ENCODE data around the gene SP2. TPM values are rescaled to one million over a fixed set of nuclear protein-coding genes. Genes with fewer than 3 reads are reported as not detected.

Gene SP2
- total and polyA plus RNA-seq, 2 donors (not counting 1 experiment from before 2014, with no cell fraction given) = 25.4 to 32.5 TPM

DNA sequence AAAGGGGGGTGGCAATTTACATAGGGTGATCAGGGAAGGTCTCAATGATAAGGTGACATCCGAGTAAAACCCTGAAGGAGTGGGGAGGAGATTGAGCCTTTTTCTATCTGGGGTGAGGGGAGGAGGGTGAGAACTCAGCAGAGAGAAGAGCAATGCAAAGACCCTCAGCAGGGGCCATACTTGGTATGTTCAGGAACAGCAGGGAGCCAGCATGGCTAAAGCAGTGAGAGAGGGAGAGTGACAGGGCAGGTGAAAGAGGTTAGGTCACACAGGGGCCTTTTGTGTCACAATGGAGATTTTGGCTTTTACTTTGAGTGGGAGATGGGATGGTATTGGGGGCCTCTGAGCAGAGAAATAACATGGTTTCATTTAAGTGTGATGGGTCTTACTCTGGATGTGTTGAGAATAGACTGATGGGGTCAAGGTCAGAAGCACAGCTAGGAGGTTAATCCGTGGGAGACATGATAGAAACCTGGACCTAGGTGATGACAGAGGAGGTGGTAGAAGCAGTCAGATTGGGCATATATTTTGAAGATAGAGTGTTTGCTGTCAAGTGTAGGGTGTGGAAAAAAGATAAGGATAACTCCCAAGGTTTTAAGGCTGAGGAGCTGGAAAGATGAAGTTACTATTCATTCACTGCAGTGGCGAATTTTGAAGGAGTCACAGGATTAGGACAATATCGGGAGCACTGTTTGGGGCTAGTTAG is 6.2 kb downstream of the SP2 start:
- Mint-ChIP-seq H3K27ac (no peak overlapping the region), H3K4me3 (no peak overlapping the region), H3K9me3 (ENCODE audit: insufficient read depth) (no peaks in the 10 kb centered on the region), H3K4me1 (peaks cover 45% of the 10 kb centered on the region), H3K27me3 (no peaks in the 10 kb centered on the region)
- Histone ChIP-seq H3K9ac (ENCODE audit: low read length) (no peak overlapping the region), H3K9me3 (ENCODE audit: control extremely low read depth in 1 of 3, control insufficient read depth in 2 of 3, insufficient read depth in 1 of 3, low read length in 2 of 3) (no peaks in the 10 kb centered on the region), H4K20me1 (ENCODE audit: control insufficient read depth, insufficient read depth, low read length, poor library complexity, severe bottlenecking) (peaks cover 73% of the 10 kb centered on the region), H3K4me3 (ENCODE audit: control extremely low read depth in 1 of 5, extremely low read depth in 1 of 5, insufficient read depth in 1 of 5, low read depth in 2 of 5, low read length in 4 of 5) (no peak overlapping the region), H3K79me2 (ENCODE audit: control insufficient read depth, insufficient read depth, low read length) (peaks cover 98% of the 10 kb centered on the region), H3K27ac (ENCODE audit: low read length in 2 of 2) (no peak overlapping the region), H3K4me2 (replicated peaks; ENCODE audit: low read depth, low read length, poor library complexity, severe bottlenecking) (no peak overlapping the region), H3K36me3 (replicated peaks in 1 of 2; ENCODE audit: control extremely low read depth in 1 of 2, control insufficient read depth in 1 of 2, extremely low read depth in 1 of 2, insufficient read depth in 2 of 2, low read length in 1 of 2) (peaks cover 0 to 28% of the 10 kb centered on the region in 2 experiments), H3K27me3 (replicated peaks in 1 of 4; ENCODE audit: control extremely low read depth in 1 of 4, control insufficient read depth in 3 of 4, insufficient read depth in 4 of 4, low read length in 3 of 4) (no peaks in the 10 kb centered on the region), H2AFZ (ENCODE audit: insufficient read depth, low read depth, low read length, poor library complexity, severe bottlenecking) (no peak overlapping the region), H3K4me1 (ENCODE audit: control insufficient read depth in 2 of 2, insufficient read depth in 2 of 2, low read length in 2 of 2) (peaks cover 3 to 5% of the 10 kb centered on the region in 2 donors)
- POLR2A ChIA-PET = no interaction called here
- 92% methylated on average over 4 of the region's 4 CpGs for WGBS (ENCODE audit: insufficient coverage)
- no peak for ATAC-seq (ENCODE audit: low read depth)
- no peak for TF ChIP-seq EZH2 (IDR thresholded peaks at IDR 0.05; ENCODE audit: borderline replicate concordance, insufficient read depth, low read depth, low read length, poor library complexity, severe bottlenecking)
- TF ChIP-seq, protein P1, sequence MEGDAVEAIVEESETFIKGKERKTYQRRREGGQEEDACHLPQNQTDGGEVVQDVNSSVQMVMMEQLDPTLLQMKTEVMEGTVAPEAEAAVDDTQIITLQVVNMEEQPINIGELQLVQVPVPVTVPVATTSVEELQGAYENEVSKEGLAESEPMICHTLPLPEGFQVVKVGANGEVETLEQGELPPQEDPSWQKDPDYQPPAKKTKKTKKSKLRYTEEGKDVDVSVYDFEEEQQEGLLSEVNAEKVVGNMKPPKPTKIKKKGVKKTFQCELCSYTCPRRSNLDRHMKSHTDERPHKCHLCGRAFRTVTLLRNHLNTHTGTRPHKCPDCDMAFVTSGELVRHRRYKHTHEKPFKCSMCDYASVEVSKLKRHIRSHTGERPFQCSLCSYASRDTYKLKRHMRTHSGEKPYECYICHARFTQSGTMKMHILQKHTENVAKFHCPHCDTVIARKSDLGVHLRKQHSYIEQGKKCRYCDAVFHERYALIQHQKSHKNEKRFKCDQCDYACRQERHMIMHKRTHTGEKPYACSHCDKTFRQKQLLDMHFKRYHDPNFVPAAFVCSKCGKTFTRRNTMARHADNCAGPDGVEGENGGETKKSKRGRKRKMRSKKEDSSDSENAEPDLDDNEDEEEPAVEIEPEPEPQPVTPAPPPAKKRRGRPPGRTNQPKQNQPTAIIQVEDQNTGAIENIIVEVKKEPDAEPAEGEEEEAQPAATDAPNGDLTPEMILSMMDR (IDR thresholded peaks at IDR 0.05) = no peak
- intact Hi-C loops (cut with micrococcal nuclease) = no loop called here
- no peak for DNase-seq
- CTCF ChIA-PET = interaction anchor here (0.8 to 1.4 kb wide), 3 partner anchors 45 to 70 kb away, joined by 3 to 7 read pairs (median 3); no protein-coding TSS in a partner anchor

DNA sequence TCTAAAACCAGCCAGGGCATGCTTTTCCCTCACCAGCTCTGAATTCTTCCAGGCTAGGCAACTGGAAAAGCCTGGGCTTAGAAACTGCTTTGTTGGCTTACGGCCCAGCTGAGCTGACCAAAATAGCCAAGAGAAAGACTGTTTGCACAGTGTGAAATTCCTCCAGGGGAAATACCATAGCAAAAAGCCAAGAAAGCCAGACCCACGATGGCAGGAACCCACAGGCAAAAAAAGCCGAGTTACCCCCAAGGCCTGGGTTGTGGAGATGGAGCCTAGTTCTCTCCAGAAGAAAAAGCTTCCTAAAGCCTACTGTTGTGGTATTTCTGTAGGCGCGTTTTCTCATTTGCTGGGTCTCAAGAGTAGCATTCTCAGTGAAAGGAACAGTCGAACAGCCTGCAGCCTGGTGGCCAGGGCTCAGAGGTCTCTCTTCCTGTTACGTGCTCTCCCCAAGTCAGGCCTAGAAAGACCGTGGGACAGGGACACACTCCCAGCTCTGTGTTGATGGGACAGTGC is 9.2 kb downstream of the SP2 start:
- no peaks in the 10 kb centered on the region for H3K27me3 Mint-ChIP-seq
- ChIA-PET CTCF (interaction anchor here (0.5 kb wide), 1 partner anchor 114 kb away, joined by 3 read pairs; no protein-coding TSS in a partner anchor), POLR2A (interaction anchor here (0.6 to 1.5 kb wide), 2 partner anchors 10 kb away, joined by 3 to 8 read pairs; no protein-coding TSS in a partner anchor)
- H3K27ac Mint-ChIP-seq = no peak overlapping the region
- WGBS (ENCODE audit: insufficient coverage) = 92% methylated on average over 8 of the region's 8 CpGs
- H3K36me3 ChIP-seq (replicated peaks in 1 of 2; ENCODE audit: control extremely low read depth in 1 of 2, control insufficient read depth in 1 of 2, extremely low read depth in 1 of 2, insufficient read depth in 2 of 2, low read length in 1 of 2) = peaks cover 0 to 22% of the 10 kb centered on the region in 2 experiments
- no peak overlapping the region for H3K9ac ChIP-seq (ENCODE audit: low read length)
- H2AFZ ChIP-seq (ENCODE audit: insufficient read depth, low read depth, low read length, poor library complexity, severe bottlenecking) = no peak overlapping the region
- DNase-seq = no peak
- no peak overlapping the region for H3K4me3 Mint-ChIP-seq
- H3K4me2 ChIP-seq (replicated peaks; ENCODE audit: low read depth, low read length, poor library complexity, severe bottlenecking) = no peak overlapping the region
- no peaks in the 10 kb centered on the region for H3K9me3 Mint-ChIP-seq (ENCODE audit: insufficient read depth)
- ATAC-seq (ENCODE audit: low read depth) = no peak
- H3K79me2 ChIP-seq (ENCODE audit: control insufficient read depth, insufficient read depth, low read length) = peaks cover 91% of the 10 kb centered on the region
- H3K4me3 ChIP-seq (ENCODE audit: control extremely low read depth in 1 of 5, extremely low read depth in 1 of 5, insufficient read depth in 1 of 5, low read depth in 2 of 5, low read length in 4 of 5) = no peak overlapping the region
- no peak overlapping the region for H3K27ac ChIP-seq (ENCODE audit: low read length in 2 of 2)
- intact Hi-C loops (cut with micrococcal nuclease) = no loop called here
- no peaks in the 10 kb centered on the region for H3K9me3 ChIP-seq (ENCODE audit: control extremely low read depth in 1 of 3, control insufficient read depth in 2 of 3, insufficient read depth in 1 of 3, low read length in 2 of 3)
- no peaks in the 10 kb centered on the region for H3K27me3 ChIP-seq (replicated peaks in 1 of 4; ENCODE audit: control extremely low read depth in 1 of 4, control insufficient read depth in 3 of 4, insufficient read depth in 4 of 4, low read length in 3 of 4)
- TF ChIP-seq EZH2 (IDR thresholded peaks at IDR 0.05; ENCODE audit: borderline replicate concordance, insufficient read depth, low read depth, low read length, poor library complexity, severe bottlenecking) = no peak
- TF ChIP-seq, protein P1 (IDR thresholded peaks at IDR 0.05) = no peak
- no peaks in the 10 kb centered on the region for H3K4me1 ChIP-seq (ENCODE audit: control insufficient read depth in 2 of 2, insufficient read depth in 2 of 2, low read length in 2 of 2)
- H4K20me1 ChIP-seq (ENCODE audit: control insufficient read depth, insufficient read depth, low read length, poor library complexity, severe bottlenecking) = peaks cover 87% of the 10 kb centered on the region
- peaks cover 40% of the 10 kb centered on the region for H3K4me1 Mint-ChIP-seq

Measured in B cell (primary cell).